Measurements from ENCODE around the gene TAS2R60. TPM values are rescaled to one million over a fixed set of nuclear protein-coding genes. Genes with fewer than 3 reads are reported as not detected.
"Not testable (repeated sequence)": the region's sequence is repeated elsewhere in the genome, so short reads cannot be mapped to it uniquely, and the experiment has no call there.

Gene TAS2R60
- total RNA-seq, 2 experiments from 2014 or later = not detected

GRCh38 chr7:143485094-143485493 lies 41.8 kb downstream of the TAS2R60 start:
- Histone ChIP-seq H3K4me1 (ENCODE audit: insufficient read depth, low read length, poor library complexity, severe bottlenecking) (no peaks in the 10 kb centered on the region), H2AFZ (ENCODE audit: low read length) (no peak overlapping the region), H3K4me3 (ENCODE audit: low read depth, low read length, poor library complexity, severe bottlenecking) (no peak overlapping the region), H3K9me2 (ENCODE audit: insufficient read depth, low read length) (no peaks in the 10 kb centered on the region), H4K20me1 (ENCODE audit: insufficient read depth, low read length) (no peaks in the 10 kb centered on the region), H3K36me3 (ENCODE audit: insufficient read depth, low read length) (no peaks in the 10 kb centered on the region), H3K4me2 (ENCODE audit: low read length) (no peak overlapping the region), H3K9me3 (ENCODE audit: low read length) (no peaks in the 10 kb centered on the region), H3K27ac (ENCODE audit: low read depth, low read length, poor library complexity, severe bottlenecking) (no peak overlapping the region), H3K79me2 (ENCODE audit: insufficient read depth, low read depth, low read length) (no peaks in the 10 kb centered on the region)
- BruUV-seq (replicated peaks) = no TSS peak
- POLR2A ChIA-PET = interaction anchor here (0.8 kb wide), 1 partner anchor 256 kb away, joined by 3 read pairs; no protein-coding TSS in a partner anchor
- CTCF ChIA-PET (ENCODE audit: unreplicated experiment) = no interaction called here
- no peak for DNase-seq (ENCODE audit: low spot score)
- intact Hi-C loops (cut with micrococcal nuclease; ENCODE audit: unreplicated experiment) = no loop called here
- no peak for TF ChIP-seq CTCF (conservative IDR thresholded peaks at IDR 0.05; ENCODE audit: low read length)
- TF ChIP-seq EZH2phosphoT487 (IDR thresholded peaks at IDR 0.05; ENCODE audit: borderline replicate concordance, low read depth, low read length) = no peak

- H3K4me3 ChIP-seq (ENCODE audit: low read depth, low read length, poor library complexity, severe bottlenecking) = no peak overlapping the region
- CTCF ChIA-PET (ENCODE audit: unreplicated experiment) = no interaction called here
- no peak overlapping the region for H3K4me2 ChIP-seq (ENCODE audit: low read length)
- TF ChIP-seq EZH2phosphoT487 (IDR thresholded peaks at IDR 0.05; ENCODE audit: borderline replicate concordance, low read depth, low read length) (no peak), CTCF (conservative IDR thresholded peaks at IDR 0.05; ENCODE audit: low read length) (no peak)
- H3K36me3 ChIP-seq (ENCODE audit: insufficient read depth, low read length) = no peaks in the 10 kb centered on the region
- no peaks in the 10 kb centered on the region for H3K9me2 ChIP-seq (ENCODE audit: insufficient read depth, low read length)
- intact Hi-C loops (cut with micrococcal nuclease; ENCODE audit: unreplicated experiment) = no loop called here
- H3K79me2 ChIP-seq (ENCODE audit: insufficient read depth, low read depth, low read length) = no peaks in the 10 kb centered on the region
- POLR2A ChIA-PET = interaction anchor here (0.8 kb wide), 1 partner anchor 256 kb away, joined by 3 read pairs; no protein-coding TSS in a partner anchor
- no peak overlapping the region for H3K27ac ChIP-seq (ENCODE audit: low read depth, low read length, poor library complexity, severe bottlenecking)
- H3K9me3 ChIP-seq (ENCODE audit: low read length) = no peaks in the 10 kb centered on the region
- H3K4me1 ChIP-seq (ENCODE audit: insufficient read depth, low read length, poor library complexity, severe bottlenecking) = no peaks in the 10 kb centered on the region
- no peaks in the 10 kb centered on the region for H4K20me1 ChIP-seq (ENCODE audit: insufficient read depth, low read length)
- no TSS peak for BruUV-seq (replicated peaks)
- no peak for DNase-seq (ENCODE audit: low spot score)
- no peak overlapping the region for H2AFZ ChIP-seq (ENCODE audit: low read length)
These were observed 42.2 kb downstream of the TAS2R60 start for GRCh38 chr7:143485500-143485899.

- DNase-seq (ENCODE audit: low spot score); H4K20me1 ChIP-seq (ENCODE audit: insufficient read depth, low read length); POLR2A ChIA-PET; H3K4me3 ChIP-seq (ENCODE audit: low read depth, low read length, poor library complexity, severe bottlenecking); H3K9me2 ChIP-seq (ENCODE audit: insufficient read depth, low read length); H3K79me2 ChIP-seq (ENCODE audit: insufficient read depth, low read depth, low read length); H3K4me2 ChIP-seq (ENCODE audit: low read length); H2AFZ ChIP-seq (ENCODE audit: low read length); intact Hi-C loops (cut with micrococcal nuclease; ENCODE audit: unreplicated experiment); H3K27ac ChIP-seq (ENCODE audit: low read depth, low read length, poor library complexity, severe bottlenecking); BruUV-seq (replicated peaks); H3K36me3 ChIP-seq (ENCODE audit: insufficient read depth, low read length); H3K9me3 ChIP-seq (ENCODE audit: low read length); H3K4me1 ChIP-seq (ENCODE audit: insufficient read depth, low read length, poor library complexity, severe bottlenecking); CTCF ChIA-PET (ENCODE audit: unreplicated experiment): not testable (repeated sequence)
These were observed 43.0 kb downstream of the TAS2R60 start for GRCh38 chr7:143486266-143486665.

All from OCI-LY7 (cell line).